ENCODE data around the gene MAPK6.
A peak's percentile ranks its signal among the peaks of the same experiment; 100 is the strongest.
"Not testable (repeated sequence)": the region's sequence is repeated elsewhere in the genome, so short reads cannot be mapped to it uniquely, and the experiment has no call there.

Gene MAPK6

GRCh38 chr15:52018693-52019393, at the start of gene MAPK6:
TSS of gene MAPK6 (plus strand) at chr15:52019219. CDS start at chr15:52046461, 27,242 bp downstream.
- Mint-ChIP-seq H3K36me3 (ENCODE audit: low read depth) (peaks cover 13% of the 10 kb centered on the region), H3K9me3 (no peaks in the 10 kb centered on the region), H3K4me3 (peak within 1 kb of the TSS; percentile 98), H3K4me1 (ENCODE audit: low read depth) (peaks cover 47% of the 10 kb centered on the region), H3K27ac (peak within 1 kb of the TSS; percentile 100), H3K27me3 (ENCODE audit: low read depth) (no peaks in the 10 kb centered on the region)
- DNase-seq (ENCODE audit: low spot score) = peak; percentile 94

GRCh38 chr15:51969728-51970127, 49.3 kb upstream of the MAPK6 start:
- H3K9me3 Mint-ChIP-seq = peaks cover 14% of the 10 kb centered on the region
- H3K4me1 Mint-ChIP-seq (ENCODE audit: low read depth) = peaks cover 34% of the 10 kb centered on the region
- H3K27me3 Mint-ChIP-seq (ENCODE audit: low read depth) = peaks cover 3% of the 10 kb centered on the region
- peak overlapping the region; percentile 32 for H3K27ac Mint-ChIP-seq
- H3K4me3 Mint-ChIP-seq = peak overlapping the region; percentile 98
- H3K36me3 Mint-ChIP-seq (ENCODE audit: low read depth) = peaks cover 42% of the 10 kb centered on the region
- no peak for DNase-seq (ENCODE audit: low spot score)

GRCh38 chr15:51970132-51970817, 48.7 kb upstream of the MAPK6 start:
- H3K4me3 Mint-ChIP-seq = peak overlapping the region; percentile 98
- H3K9me3 Mint-ChIP-seq = peaks cover 14% of the 10 kb centered on the region
- DNase-seq (ENCODE audit: low spot score) = no peak
- H3K27me3 Mint-ChIP-seq (ENCODE audit: low read depth) = peaks cover 3% of the 10 kb centered on the region
- H3K27ac Mint-ChIP-seq = peak overlapping the region; percentile 96
- peaks cover 36% of the 10 kb centered on the region for H3K36me3 Mint-ChIP-seq (ENCODE audit: low read depth)
- H3K4me1 Mint-ChIP-seq (ENCODE audit: low read depth) = peaks cover 31% of the 10 kb centered on the region

DNA sequence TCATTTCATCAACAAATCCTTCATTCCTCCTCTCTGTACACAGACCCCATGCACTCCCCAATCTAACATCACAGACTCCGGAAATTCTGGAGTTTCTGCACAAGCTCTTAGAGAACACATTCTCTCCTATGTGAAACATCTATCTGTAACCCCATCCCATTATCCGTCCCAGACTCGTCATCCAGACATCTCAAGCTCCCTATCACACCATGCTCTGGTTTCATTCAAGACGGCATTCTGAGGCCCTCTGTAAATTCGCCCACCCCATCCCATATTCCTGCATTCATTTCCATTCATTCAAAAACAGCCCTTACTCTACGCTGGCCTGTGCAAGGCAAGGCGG, 48.0 kb upstream of the MAPK6 start:
- DNase-seq (ENCODE audit: low spot score) = no peak
- Mint-ChIP-seq H3K9me3 (peaks cover 14% of the 10 kb centered on the region), H3K27ac (peak overlapping the region; percentile 96), H3K36me3 (ENCODE audit: low read depth) (peaks cover 29% of the 10 kb centered on the region), H3K4me1 (ENCODE audit: low read depth) (peaks cover 27% of the 10 kb centered on the region), H3K27me3 (ENCODE audit: low read depth) (peaks cover 3% of the 10 kb centered on the region), H3K4me3 (peak overlapping the region; percentile 98)

DNA sequence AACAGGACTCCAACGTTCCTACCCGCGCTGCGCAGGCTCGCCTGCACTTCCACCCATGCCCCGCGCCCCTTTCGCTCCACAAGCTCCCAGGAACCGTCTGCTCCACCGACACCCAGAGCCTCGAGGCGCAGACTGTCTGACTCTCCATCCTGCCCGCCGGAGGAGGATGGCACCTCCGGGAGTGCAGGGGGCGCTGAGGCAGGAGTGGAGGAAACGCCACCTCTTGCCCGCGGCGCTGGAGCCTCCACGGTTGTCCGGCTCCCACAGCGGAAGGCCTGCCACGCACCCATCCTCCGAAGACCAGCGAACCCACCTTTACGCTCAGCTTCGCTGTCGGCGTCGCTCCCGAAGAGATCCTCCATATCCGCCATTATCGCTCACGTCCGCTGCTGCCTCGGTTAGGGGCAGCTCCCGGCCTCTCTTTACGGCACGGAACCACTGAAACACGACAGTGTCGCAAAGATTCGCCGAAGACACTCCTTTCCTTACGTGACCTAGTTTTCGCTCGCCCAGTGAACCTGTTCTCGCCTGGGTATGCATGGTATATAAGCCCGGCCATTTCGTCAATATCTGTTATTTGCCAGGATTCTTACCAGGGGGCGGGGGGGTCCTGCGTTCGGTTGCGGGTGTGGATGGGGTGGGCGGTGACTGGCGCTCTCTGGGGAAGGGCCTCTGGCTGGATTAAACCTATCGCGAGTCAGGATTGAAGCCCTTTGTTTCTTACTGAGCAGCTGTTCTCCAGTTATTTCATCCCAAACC, 47.5 kb upstream of the MAPK6 start, which contains the start of gene LEO1:
Gene LEO1 (minus strand): TSS at position 404 of the 759 bp plus-strand sequence. CDS start 33 bp downstream, at position 371.
- Mint-ChIP-seq H3K36me3 (ENCODE audit: low read depth) (peaks cover 25% of the 10 kb centered on the region), H3K27ac (peak within 1 kb of the TSS; percentile 96), H3K9me3 (peaks cover 11% of the 10 kb centered on the region), H3K27me3 (ENCODE audit: low read depth) (peaks cover 3% of the 10 kb centered on the region), H3K4me1 (ENCODE audit: low read depth) (peaks cover 24% of the 10 kb centered on the region), H3K4me3 (peak within 1 kb of the TSS; percentile 98)
- DNase-seq (ENCODE audit: low spot score) = peak; percentile 89

- no peak overlapping the region for H3K27ac Mint-ChIP-seq
- H3K4me1 Mint-ChIP-seq (ENCODE audit: low read depth) = peaks cover 24% of the 10 kb centered on the region
- H3K27me3 Mint-ChIP-seq (ENCODE audit: low read depth) = peaks cover 3% of the 10 kb centered on the region
- no peak for DNase-seq (ENCODE audit: low spot score)
- H3K9me3 Mint-ChIP-seq = no peaks in the 10 kb centered on the region
- H3K36me3 Mint-ChIP-seq (ENCODE audit: low read depth) = peaks cover 10% of the 10 kb centered on the region
- H3K4me3 Mint-ChIP-seq = no peak overlapping the region
Measured at GRCh38 chr15:51973220-51973619, 45.8 kb upstream of the MAPK6 start.

DNA sequence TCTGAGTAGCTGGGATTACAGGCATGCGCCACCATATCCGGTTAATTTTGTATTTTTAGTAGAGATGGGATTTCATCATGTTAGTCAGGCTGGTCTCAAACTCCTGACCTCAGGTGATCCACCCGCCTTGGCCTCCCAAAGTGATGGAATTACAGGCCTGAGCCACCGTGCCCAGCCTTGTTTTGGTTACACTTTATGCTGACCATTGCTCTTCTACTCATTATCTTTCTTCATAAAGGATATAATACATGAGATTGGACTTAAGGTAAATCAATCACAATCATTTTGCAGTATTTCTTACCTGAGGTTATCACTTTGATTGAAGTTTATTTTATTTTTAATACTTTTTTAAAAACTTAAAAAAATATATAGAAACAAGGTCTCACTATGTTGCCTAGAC, 45.2 kb upstream of the MAPK6 start:
- Mint-ChIP-seq H3K4me1 (ENCODE audit: low read depth) (peaks cover 24% of the 10 kb centered on the region), H3K36me3 (ENCODE audit: low read depth) (peaks cover 9% of the 10 kb centered on the region), H3K4me3 (no peak overlapping the region), H3K27me3 (ENCODE audit: low read depth) (peaks cover 3% of the 10 kb centered on the region), H3K9me3 (no peaks in the 10 kb centered on the region), H3K27ac (no peak overlapping the region)
- no peak for DNase-seq (ENCODE audit: low spot score)

DNA sequence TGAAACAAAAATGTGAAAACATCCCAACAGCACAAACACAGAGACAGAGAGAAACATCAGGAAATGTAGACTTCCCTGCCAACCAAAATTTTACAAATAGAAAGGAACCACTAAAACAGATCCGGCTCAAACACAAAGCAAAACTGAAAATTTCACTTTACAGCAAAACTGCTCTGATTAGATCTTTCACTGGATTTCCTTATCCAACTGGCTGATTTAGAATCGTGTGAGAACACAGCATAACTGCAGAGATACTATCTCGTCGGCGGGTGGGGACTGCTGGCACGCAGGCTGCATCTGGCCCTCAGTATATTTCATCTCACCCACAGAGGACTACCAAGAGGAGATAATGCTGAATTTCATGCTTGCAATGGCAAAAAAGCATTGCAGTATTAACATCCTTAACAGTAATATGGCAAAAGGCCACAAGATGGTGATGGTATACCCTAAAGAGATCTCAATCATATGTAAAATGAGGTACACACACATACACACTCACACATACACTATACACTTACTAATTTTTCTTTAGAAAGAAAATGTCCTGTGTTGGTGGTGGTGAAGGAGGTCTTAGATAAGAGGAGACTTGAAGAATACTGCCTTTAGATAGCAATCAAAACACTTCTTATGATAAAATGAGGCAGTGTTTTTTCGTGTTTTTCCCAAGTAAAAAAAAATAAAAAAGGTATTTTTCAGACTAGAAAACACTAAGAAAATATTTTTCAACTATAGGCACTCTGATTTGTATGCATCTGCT, 36.8 kb upstream of the MAPK6 start:
- Mint-ChIP-seq H3K27me3 (ENCODE audit: low read depth) (no peaks in the 10 kb centered on the region), H3K4me3 (peak overlapping the region; percentile 89), H3K27ac (peak overlapping the region; percentile 94), H3K4me1 (ENCODE audit: low read depth) (peaks cover 33% of the 10 kb centered on the region), H3K9me3 (no peaks in the 10 kb centered on the region), H3K36me3 (ENCODE audit: low read depth) (no peaks in the 10 kb centered on the region)
- peak; percentile 87 for DNase-seq (ENCODE audit: low spot score)

DNA sequence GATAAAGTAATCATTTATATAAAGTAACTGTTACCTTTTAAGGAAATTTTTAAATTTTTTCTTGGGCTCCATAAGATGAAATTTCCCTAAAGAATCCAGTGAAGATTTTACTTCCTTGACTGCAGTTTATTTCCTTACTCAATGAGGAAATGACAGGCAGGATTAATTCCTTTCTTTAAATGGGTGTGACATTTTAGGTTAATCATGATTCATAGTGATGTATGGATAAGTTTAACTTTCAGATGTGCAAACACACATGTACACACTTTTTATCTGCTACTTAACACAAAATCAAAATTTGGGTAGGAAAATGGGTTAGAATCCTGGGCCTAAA, 36.3 kb upstream of the MAPK6 start:
- H3K4me1 Mint-ChIP-seq (ENCODE audit: low read depth) = peaks cover 32% of the 10 kb centered on the region
- H3K27ac Mint-ChIP-seq = peak overlapping the region; percentile 94
- H3K36me3 Mint-ChIP-seq (ENCODE audit: low read depth) = no peaks in the 10 kb centered on the region
- no peaks in the 10 kb centered on the region for H3K9me3 Mint-ChIP-seq
- H3K27me3 Mint-ChIP-seq (ENCODE audit: low read depth) = no peaks in the 10 kb centered on the region
- no peak for DNase-seq (ENCODE audit: low spot score)
- peak overlapping the region; percentile 29 for H3K4me3 Mint-ChIP-seq

- Mint-ChIP-seq H3K4me1 (ENCODE audit: low read depth) (peaks cover 2% of the 10 kb centered on the region), H3K9me3 (no peaks in the 10 kb centered on the region), H3K36me3 (ENCODE audit: low read depth) (no peaks in the 10 kb centered on the region), H3K27ac (no peak overlapping the region), H3K27me3 (ENCODE audit: low read depth) (no peaks in the 10 kb centered on the region), H3K4me3 (no peak overlapping the region)
- no peak for DNase-seq (ENCODE audit: low spot score)
Measured at GRCh38 chr15:51991141-51991540, 27.9 kb upstream of the MAPK6 start.

DNA sequence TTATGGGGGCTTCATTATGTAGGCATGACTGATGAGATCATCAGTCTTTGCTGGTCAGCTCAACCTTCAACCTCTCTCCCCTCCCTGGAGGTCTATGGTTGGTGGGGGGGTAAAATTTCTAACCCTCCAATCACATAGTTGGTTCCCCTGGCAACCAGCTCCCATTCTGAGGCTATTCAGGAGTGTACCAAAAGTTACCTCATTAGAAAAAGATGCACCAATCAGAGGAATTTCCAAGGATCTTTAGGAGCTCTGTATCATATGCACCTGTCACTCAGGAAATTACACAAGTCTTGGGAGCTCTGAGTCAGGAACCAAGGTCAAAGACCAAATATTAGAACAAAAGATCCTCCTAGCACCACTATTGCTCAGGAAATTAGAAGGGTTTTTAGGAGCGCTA, 26.1 kb upstream of the MAPK6 start:
- no peak overlapping the region for H3K27ac Mint-ChIP-seq
- H3K4me3 Mint-ChIP-seq = no peak overlapping the region
- H3K4me1 Mint-ChIP-seq (ENCODE audit: low read depth) = no peaks in the 10 kb centered on the region
- no peaks in the 10 kb centered on the region for H3K36me3 Mint-ChIP-seq (ENCODE audit: low read depth)
- no peaks in the 10 kb centered on the region for H3K27me3 Mint-ChIP-seq (ENCODE audit: low read depth)
- DNase-seq (ENCODE audit: low spot score) = no peak
- no peaks in the 10 kb centered on the region for H3K9me3 Mint-ChIP-seq

DNA sequence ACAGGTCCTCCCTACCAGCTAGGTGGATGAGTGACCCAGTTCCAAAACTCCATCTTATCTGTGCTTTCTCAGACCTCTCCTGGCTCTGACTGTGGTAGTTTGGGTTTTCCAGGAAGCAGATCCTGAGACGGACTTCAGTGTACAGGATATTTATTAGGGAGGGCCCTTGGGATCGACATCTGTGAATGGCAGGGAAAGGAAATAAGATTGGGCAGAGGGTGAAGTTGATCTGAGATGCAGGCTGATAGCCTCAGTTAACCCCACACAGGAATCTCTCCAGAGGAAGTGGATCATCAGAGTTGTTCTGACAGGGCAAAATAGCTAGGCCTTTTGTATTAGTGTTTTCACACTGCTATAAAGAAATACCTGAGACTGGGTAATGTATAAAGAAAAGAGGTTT, 16.7 kb upstream of the MAPK6 start:
- Mint-ChIP-seq H3K4me1 (ENCODE audit: low read depth) (peaks cover 43% of the 10 kb centered on the region), H3K4me3 (no peak overlapping the region), H3K27ac (peak overlapping the region; percentile 60), H3K27me3 (ENCODE audit: low read depth) (no peaks in the 10 kb centered on the region), H3K36me3 (ENCODE audit: low read depth) (peaks cover 2% of the 10 kb centered on the region), H3K9me3 (no peaks in the 10 kb centered on the region)
- no peak for DNase-seq (ENCODE audit: low spot score)

- H3K4me3 Mint-ChIP-seq; H3K36me3 Mint-ChIP-seq (ENCODE audit: low read depth); H3K27me3 Mint-ChIP-seq (ENCODE audit: low read depth); H3K27ac Mint-ChIP-seq; DNase-seq (ENCODE audit: low spot score); H3K9me3 Mint-ChIP-seq: not testable (repeated sequence)
- H3K4me1 Mint-ChIP-seq (ENCODE audit: low read depth) = peaks cover 46% of the 10 kb centered on the region
Measured at GRCh38 chr15:52003089-52003488, 15.9 kb upstream of the MAPK6 start.

Measured in T-helper 2 cell treated with Interferon-gamma antibody and Interleukin-4, amounts not matched to agents 5 μg/mL and 100 μg/mL, for 36 hours (primary cell).